Neural progenitor cell (in vitro differentiated cells): Measurements from ENCODE around the gene ZNF710. TPM values are rescaled to one million over a fixed set of nuclear protein-coding genes. Genes with fewer than 3 reads are reported as not detected.

Source experiments
- DNase-seq: peaks from one replicate; pipeline ENCODE4 v3.0.0-alpha.2; 2016; ENCODE audit warnings: low spot score
- H2AFZ ChIP-seq: fragments of 200-600 bp; sonication (generic); replicated peaks from 2 replicates; pipeline ENCODE4 v1.6.1; 2016; ENCODE audit warnings: antibody characterized with exemption
- H3F3A ChIP-seq: fragments of 200-600 bp; sonication (generic); 2 replicates; pipeline ENCODE4 v1.6.1; 2016; ENCODE audit warnings: antibody characterized with exemption, low read depth
- H3K27ac ChIP-seq: fragments of 200-600 bp; sonication (generic); 2 replicates; pipeline ENCODE4 v1.5.1; 2016; ENCODE audit warnings: mild to moderate bottlenecking
- H3K27me3 ChIP-seq: fragments of 200-600 bp; sonication (generic); 2 replicates; pipeline ENCODE4 v1.6.1; 2016; ENCODE audit warnings: mild to moderate bottlenecking, moderate library complexity
- H3K36me3 ChIP-seq: fragments of 200-600 bp; sonication (generic); 2 replicates; pipeline ENCODE4 v1.5.1; 2016
- H3K4me1 ChIP-seq: fragments of 200-600 bp; sonication (generic); 2 replicates; pipeline ENCODE4 v1.6.1; 2016; ENCODE audit warnings: mixed run types
- H3K4me2 ChIP-seq: fragments of 200-600 bp; sonication (generic); 2 replicates; pipeline ENCODE4 v1.6.1; 2016
- H3K4me3 ChIP-seq: fragments of 200-600 bp; sonication (generic); 2 replicates; pipeline ENCODE4 v1.5.1; 2016
- H3K79me2 ChIP-seq: fragments of 200-600 bp; sonication (generic); 2 replicates; pipeline ENCODE4 v1.6.1; 2016; ENCODE audit warnings: low read depth
- H3K9ac ChIP-seq: fragments of 200-600 bp; sonication (generic); 2 replicates; pipeline ENCODE4 v1.6.1; 2016
- H3K9me3 ChIP-seq: fragments of 200-600 bp; sonication (generic); 2 replicates; pipeline ENCODE4 v1.5.1; 2016; ENCODE audit warnings: low read depth
- H4K20me1 ChIP-seq: fragments of 200-600 bp; sonication (generic); 2 replicates; pipeline ENCODE4 v1.6.1; 2016; ENCODE audit warnings: low read depth
- H3K27ac Mint-ChIP-seq: 3 replicates; pipeline ENCODE4 v1.8.0; 2021; ENCODE audit warnings: mixed read lengths
- H3K27me3 Mint-ChIP-seq: 2 replicates; pipeline ENCODE4 v1.8.0; 2022; ENCODE audit warnings: low read depth, mild to moderate bottlenecking, inconsistent platforms, moderate library complexity, mixed read lengths; ENCODE audit not compliant: insufficient read depth
- H3K36me3 Mint-ChIP-seq: 3 replicates; pipeline ENCODE4 v1.8.0; 2021; ENCODE audit warnings: mixed read lengths
- H3K4me1 Mint-ChIP-seq: 3 replicates; pipeline ENCODE4 v1.8.0; 2021; ENCODE audit warnings: mixed read lengths
- H3K4me3 Mint-ChIP-seq: 3 replicates; pipeline ENCODE4 v1.8.0; 2021; ENCODE audit warnings: mild to moderate bottlenecking, moderate library complexity, mixed read lengths
- H3K9me3 Mint-ChIP-seq: 3 replicates; pipeline ENCODE4 v1.8.0; 2020; ENCODE audit warnings: mixed read lengths
- EZH2 ChIP-seq: fragments of 200-600 bp; sonication (generic); IDR thresholded peaks from 2 replicates; pipeline ENCODE4 v1.6.1; 2017; ENCODE audit warnings: antibody characterized with exemption, mild to moderate bottlenecking, moderate library complexity
- EZH2phosphoT487 ChIP-seq: fragments of 200-600 bp; sonication (generic); IDR thresholded peaks from 2 replicates; pipeline ENCODE4 v1.6.1; 2017; ENCODE audit warnings: antibody characterized with exemption
- total RNA-seq: library from RNA; depleted of rRNA; stranded (reverse); fragments of >200 nt; gene quantifications from 2 replicates; pipeline ENCODE4 v1.2.3, GENCODE V29; 2015; ENCODE audit warnings: low replicate concordance
- TF ChIP-seq, protein P1 (sequence below): fragments of 200-600 bp; sonication (generic); IDR thresholded peaks from 2 replicates; pipeline ENCODE4 v1.5.1; 2017; ENCODE audit warnings: antibody characterized with exemption, mild to moderate bottlenecking

ZNF710 gene
- total RNA-seq, 1 donor from 2014 or later = 14.9 TPM

DNA sequence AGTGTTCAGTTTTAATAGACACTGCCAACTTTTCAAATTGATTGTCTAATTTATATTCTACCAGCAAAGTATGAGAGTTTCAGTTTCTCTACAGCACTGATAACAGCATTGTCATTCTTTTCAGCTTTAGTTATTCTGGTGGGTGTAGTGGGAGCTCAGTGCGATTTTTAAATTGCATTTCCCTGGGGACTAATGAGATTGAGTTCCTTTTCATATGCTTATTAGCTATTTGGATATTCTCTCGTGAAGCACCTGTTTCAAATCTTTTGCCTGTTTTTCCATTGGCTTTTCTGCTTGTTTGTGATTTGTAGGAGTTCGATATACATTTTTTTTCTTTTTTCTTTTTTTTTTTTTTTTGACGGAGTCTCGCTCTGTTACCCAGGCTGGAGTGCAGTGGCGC is 120.0 kb downstream of the ZNF710 start:
- H3K36me3 ChIP-seq = no peaks in the 10 kb centered on the region
- TF ChIP-seq, protein P1, sequence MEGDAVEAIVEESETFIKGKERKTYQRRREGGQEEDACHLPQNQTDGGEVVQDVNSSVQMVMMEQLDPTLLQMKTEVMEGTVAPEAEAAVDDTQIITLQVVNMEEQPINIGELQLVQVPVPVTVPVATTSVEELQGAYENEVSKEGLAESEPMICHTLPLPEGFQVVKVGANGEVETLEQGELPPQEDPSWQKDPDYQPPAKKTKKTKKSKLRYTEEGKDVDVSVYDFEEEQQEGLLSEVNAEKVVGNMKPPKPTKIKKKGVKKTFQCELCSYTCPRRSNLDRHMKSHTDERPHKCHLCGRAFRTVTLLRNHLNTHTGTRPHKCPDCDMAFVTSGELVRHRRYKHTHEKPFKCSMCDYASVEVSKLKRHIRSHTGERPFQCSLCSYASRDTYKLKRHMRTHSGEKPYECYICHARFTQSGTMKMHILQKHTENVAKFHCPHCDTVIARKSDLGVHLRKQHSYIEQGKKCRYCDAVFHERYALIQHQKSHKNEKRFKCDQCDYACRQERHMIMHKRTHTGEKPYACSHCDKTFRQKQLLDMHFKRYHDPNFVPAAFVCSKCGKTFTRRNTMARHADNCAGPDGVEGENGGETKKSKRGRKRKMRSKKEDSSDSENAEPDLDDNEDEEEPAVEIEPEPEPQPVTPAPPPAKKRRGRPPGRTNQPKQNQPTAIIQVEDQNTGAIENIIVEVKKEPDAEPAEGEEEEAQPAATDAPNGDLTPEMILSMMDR = no peak
- TF ChIP-seq EZH2phosphoT487 (no peak), EZH2 (no peak)
- H4K20me1 ChIP-seq = no peaks in the 10 kb centered on the region
- no peaks in the 10 kb centered on the region for H3K27me3 Mint-ChIP-seq
- no peak overlapping the region for H2AFZ ChIP-seq
- peaks cover 3% of the 10 kb centered on the region for H3K4me1 Mint-ChIP-seq
- no peaks in the 10 kb centered on the region for H3K9me3 ChIP-seq
- no peaks in the 10 kb centered on the region for H3K36me3 Mint-ChIP-seq
- no peaks in the 10 kb centered on the region for H3F3A ChIP-seq
- no peaks in the 10 kb centered on the region for H3K79me2 ChIP-seq
- no peak overlapping the region for H3K27ac ChIP-seq
- H3K27me3 ChIP-seq = no peaks in the 10 kb centered on the region
- peaks cover 3% of the 10 kb centered on the region for H3K4me1 ChIP-seq
- no peak overlapping the region for H3K4me3 ChIP-seq
- DNase-seq = no peak
- no peak overlapping the region for H3K9ac ChIP-seq
- no peak overlapping the region for H3K4me2 ChIP-seq
- H3K27ac Mint-ChIP-seq = no peak overlapping the region
- no peak overlapping the region for H3K4me3 Mint-ChIP-seq
- no peaks in the 10 kb centered on the region for H3K9me3 Mint-ChIP-seq

DNA sequence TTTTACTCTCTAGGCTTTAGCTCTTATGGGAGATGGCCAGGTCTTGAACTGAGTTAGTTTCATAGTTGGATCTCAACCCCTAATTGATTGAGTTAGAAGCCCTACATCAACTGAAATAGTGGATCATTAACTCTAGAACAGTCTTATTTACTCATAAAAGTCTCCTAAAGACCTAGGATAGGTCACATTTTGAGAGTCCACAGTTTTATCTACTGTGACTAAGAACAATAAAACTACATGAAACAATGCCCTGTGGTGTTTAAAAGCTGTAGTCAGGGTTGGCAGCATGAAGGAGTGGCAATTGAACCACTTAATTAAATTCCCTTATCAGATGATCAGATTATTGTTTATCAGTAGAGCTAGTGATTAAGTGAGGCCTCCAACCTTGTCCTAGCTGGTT is 123.4 kb downstream of the ZNF710 start:
- H3K27ac Mint-ChIP-seq = no peak overlapping the region
- TF ChIP-seq EZH2phosphoT487 (no peak), EZH2 (no peak)
- TF ChIP-seq, protein P1 = no peak
- no peak overlapping the region for H3K27ac ChIP-seq
- H3K27me3 Mint-ChIP-seq = no peaks in the 10 kb centered on the region
- DNase-seq = no peak
- H3K9me3 Mint-ChIP-seq = no peaks in the 10 kb centered on the region
- no peak overlapping the region for H2AFZ ChIP-seq
- no peaks in the 10 kb centered on the region for H3F3A ChIP-seq
- no peaks in the 10 kb centered on the region for H3K79me2 ChIP-seq
- no peak overlapping the region for H3K4me3 ChIP-seq
- no peaks in the 10 kb centered on the region for H3K9me3 ChIP-seq
- H3K27me3 ChIP-seq = no peaks in the 10 kb centered on the region
- peaks cover 13% of the 10 kb centered on the region for H3K4me1 ChIP-seq
- H3K36me3 ChIP-seq = no peaks in the 10 kb centered on the region
- H3K9ac ChIP-seq = no peak overlapping the region
- no peak overlapping the region for H3K4me3 Mint-ChIP-seq
- H3K4me1 Mint-ChIP-seq = peaks cover 11% of the 10 kb centered on the region
- H3K4me2 ChIP-seq = no peak overlapping the region
- H4K20me1 ChIP-seq = no peaks in the 10 kb centered on the region
- H3K36me3 Mint-ChIP-seq = no peaks in the 10 kb centered on the region

DNA sequence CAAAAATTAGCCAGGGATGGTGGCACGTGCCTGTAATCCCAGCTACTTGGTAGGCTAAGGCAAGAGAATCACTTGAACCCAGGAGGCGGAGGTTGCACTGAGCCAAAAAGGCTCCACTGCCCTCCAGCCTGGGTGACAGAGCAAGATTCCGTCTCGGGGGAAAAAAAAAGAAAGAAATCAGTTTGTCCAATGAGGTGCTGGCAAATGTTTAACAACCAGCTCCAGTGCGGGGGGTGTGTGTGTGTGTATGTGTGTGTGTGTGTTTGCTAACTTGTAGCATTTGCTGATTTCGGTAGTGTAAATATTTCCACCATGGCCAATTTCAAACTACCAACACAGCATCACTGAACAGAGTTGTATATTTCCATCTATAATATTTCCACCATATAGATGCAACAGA is 124.9 kb downstream of the ZNF710 start:
- Mint-ChIP-seq H3K4me3 (no peak overlapping the region), H3K4me1 (peaks cover 11% of the 10 kb centered on the region), H3K27me3 (no peaks in the 10 kb centered on the region), H3K9me3 (no peaks in the 10 kb centered on the region), H3K27ac (no peak overlapping the region), H3K36me3 (no peaks in the 10 kb centered on the region)
- no peak for TF ChIP-seq EZH2phosphoT487
- no peak for TF ChIP-seq EZH2
- Histone ChIP-seq H3K79me2 (no peaks in the 10 kb centered on the region), H3F3A (no peaks in the 10 kb centered on the region), H3K27me3 (no peaks in the 10 kb centered on the region), H4K20me1 (no peaks in the 10 kb centered on the region), H3K27ac (no peak overlapping the region), H3K36me3 (no peaks in the 10 kb centered on the region), H3K4me2 (peak overlapping the region; percentile 69), H2AFZ (no peak overlapping the region), H3K9ac (no peak overlapping the region), H3K4me1 (peaks cover 13% of the 10 kb centered on the region), H3K9me3 (no peaks in the 10 kb centered on the region), H3K4me3 (no peak overlapping the region)
- DNase-seq = no peak

DNA sequence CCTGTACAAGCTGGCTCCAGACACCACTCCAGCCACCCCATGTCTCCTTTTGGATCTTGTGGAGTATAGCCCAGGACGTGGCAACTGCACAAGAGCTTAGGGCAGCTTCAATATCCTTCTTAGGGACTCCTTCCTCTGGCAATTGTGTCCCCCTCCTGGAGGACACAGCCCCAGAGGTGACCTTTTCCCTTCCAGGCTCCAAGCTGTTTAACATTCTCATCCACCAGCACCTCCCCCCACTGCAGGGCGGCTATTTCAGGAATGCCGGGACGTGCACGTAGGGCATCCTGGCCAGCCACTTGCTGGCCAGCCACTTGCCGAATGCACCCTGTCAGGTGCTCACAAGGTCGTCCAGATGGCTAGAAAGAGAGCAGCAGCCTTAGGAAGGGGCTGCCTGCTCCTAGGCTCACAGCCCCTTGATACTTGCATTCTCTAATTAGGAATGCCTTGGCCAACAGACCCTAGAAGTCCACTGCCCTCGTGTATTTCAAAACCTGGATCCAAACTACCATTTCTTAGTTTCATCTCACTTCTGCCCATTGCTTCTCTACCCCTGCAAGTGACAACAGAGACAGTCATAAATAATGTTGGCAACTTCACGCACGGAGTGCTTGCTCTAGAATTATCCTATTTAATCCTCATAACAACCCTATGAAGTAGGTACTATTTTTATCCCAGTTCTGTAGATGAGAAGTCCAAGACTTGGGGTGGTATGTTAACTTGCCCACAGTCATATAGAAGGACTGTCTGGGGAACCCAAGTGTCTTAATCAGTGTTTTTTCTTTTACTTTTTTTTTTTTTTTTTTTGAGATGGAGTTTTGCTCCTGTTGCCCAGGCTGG is 125.7 kb downstream of the ZNF710 start:
- Histone ChIP-seq H3K36me3 (no peaks in the 10 kb centered on the region), H3K9ac (no peak overlapping the region), H3K27ac (no peak overlapping the region), H3K4me3 (peak overlapping the region; percentile 2), H3K9me3 (no peaks in the 10 kb centered on the region), H3K79me2 (no peaks in the 10 kb centered on the region), H3K27me3 (no peaks in the 10 kb centered on the region), H3K4me2 (peak overlapping the region; percentile 69), H4K20me1 (no peaks in the 10 kb centered on the region), H2AFZ (peak overlapping the region; percentile 97), H3F3A (no peaks in the 10 kb centered on the region), H3K4me1 (peaks cover 13% of the 10 kb centered on the region)
- H3K36me3 Mint-ChIP-seq = no peaks in the 10 kb centered on the region
- peaks cover 2% of the 10 kb centered on the region for H3K27me3 Mint-ChIP-seq
- no peak overlapping the region for H3K4me3 Mint-ChIP-seq
- TF ChIP-seq EZH2phosphoT487 (no peak), EZH2 (no peak)
- TF ChIP-seq, protein P1 = no peak
- H3K9me3 Mint-ChIP-seq = no peaks in the 10 kb centered on the region
- peak overlapping the region; percentile 28 for H3K27ac Mint-ChIP-seq
- DNase-seq = peak; percentile 77
- peaks cover 11% of the 10 kb centered on the region for H3K4me1 Mint-ChIP-seq
